ENCODE measurements around the gene ZNF554. TPM values are rescaled to one million over a fixed set of nuclear protein-coding genes. Genes with fewer than 3 reads are reported as not detected.

The ZNF554 gene
- total RNA-seq, 1 donor: 3.5 TPM

DNA sequence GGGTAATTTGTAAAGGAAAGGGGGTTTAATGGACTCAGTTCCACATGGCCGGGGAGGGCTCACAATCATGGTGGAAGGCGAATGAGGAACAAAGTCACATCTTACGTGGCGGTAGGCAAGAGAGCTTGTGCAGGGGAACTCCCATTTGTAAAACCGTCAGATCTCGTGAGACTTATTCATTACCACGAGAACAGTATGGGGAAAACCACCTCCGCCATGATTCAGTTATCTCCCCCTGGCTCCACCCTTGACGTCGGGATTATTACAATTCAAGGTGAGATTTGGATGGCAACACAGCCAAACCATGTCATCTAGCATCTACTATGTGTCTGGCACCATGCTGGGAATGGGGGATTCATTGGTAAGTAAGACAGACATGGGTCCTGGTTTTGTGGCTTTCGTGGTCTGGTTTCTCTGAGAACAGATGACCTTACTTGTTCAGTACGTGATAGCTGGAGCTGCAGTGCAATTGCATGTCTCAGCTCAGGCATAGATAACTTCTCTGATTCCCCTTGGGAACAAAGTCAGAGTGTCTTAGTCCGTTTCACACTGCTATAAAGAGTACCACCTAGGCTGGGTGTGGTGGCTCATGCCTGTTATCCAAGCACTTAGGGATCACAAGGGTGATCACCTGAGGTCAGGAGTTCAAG lies 8.3 kb downstream of the ZNF554 start:
- TF ChIP-seq, protein P1, sequence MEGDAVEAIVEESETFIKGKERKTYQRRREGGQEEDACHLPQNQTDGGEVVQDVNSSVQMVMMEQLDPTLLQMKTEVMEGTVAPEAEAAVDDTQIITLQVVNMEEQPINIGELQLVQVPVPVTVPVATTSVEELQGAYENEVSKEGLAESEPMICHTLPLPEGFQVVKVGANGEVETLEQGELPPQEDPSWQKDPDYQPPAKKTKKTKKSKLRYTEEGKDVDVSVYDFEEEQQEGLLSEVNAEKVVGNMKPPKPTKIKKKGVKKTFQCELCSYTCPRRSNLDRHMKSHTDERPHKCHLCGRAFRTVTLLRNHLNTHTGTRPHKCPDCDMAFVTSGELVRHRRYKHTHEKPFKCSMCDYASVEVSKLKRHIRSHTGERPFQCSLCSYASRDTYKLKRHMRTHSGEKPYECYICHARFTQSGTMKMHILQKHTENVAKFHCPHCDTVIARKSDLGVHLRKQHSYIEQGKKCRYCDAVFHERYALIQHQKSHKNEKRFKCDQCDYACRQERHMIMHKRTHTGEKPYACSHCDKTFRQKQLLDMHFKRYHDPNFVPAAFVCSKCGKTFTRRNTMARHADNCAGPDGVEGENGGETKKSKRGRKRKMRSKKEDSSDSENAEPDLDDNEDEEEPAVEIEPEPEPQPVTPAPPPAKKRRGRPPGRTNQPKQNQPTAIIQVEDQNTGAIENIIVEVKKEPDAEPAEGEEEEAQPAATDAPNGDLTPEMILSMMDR (IDR thresholded peaks at IDR 0.05; ENCODE audit: insufficient read depth, low read depth, low read length): no peak
- DNase-seq (ENCODE audit: low read depth): no peak
- H3K4me3 ChIP-seq (ENCODE audit: low read depth, low read length): no peak overlapping the region

DNA sequence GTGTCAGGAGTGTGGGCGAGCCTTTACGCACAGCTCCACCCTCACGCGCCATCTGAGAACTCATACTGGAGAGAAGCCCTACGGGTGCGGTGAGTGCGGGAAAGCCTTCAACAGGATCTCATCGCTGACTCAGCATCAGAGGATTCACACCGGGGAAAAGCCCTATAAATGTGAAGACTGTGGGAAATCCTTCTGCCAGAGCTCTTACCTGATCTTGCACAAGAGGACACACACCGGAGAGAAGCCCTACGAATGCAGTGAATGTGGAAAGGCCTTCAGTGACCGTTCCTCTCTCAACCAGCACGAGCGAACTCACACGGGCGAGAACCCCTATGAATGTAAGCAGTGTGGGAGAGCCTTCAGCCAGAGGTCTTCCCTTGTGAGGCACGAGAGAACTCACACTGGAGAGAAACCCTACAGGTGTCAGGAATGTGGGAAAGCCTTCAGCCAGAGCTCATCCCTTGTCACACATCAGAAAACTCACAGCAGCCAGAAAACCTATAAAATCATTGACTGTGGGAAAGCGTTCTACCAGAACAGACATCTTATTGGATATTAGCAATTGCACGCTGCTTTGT lies 14.7 kb downstream of the ZNF554 start:
- H3K4me3 ChIP-seq (ENCODE audit: low read depth, low read length): no peak overlapping the region
- DNase-seq (ENCODE audit: low read depth): no peak
- TF ChIP-seq, protein P1 (IDR thresholded peaks at IDR 0.05; ENCODE audit: insufficient read depth, low read depth, low read length): no peak

DNA sequence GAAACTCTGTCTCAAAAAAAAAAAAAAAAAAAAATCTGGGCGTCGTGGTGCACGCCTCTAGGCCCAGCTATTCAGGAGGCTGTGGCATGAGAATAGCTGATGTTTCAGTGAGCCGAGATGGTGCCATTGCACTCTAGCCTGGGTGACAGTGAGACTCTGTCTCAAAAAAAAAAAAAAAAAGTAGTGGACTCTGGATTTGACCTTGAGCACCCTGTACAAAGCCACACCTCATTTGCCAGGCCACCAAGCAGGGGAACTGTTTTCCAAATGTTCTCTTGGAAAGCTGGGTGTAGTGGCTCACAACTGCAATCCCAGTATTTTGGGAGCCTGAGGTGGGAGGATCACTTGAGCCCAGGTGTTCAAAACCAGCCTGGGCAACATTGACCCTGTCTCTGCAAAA lies 17.8 kb downstream of the ZNF554 start:
- no peak for DNase-seq (ENCODE audit: low read depth)
- TF ChIP-seq, protein P1 (IDR thresholded peaks at IDR 0.05; ENCODE audit: insufficient read depth, low read depth, low read length): no peak
- H3K4me3 ChIP-seq (ENCODE audit: low read depth, low read length): no peak overlapping the region

DNA sequence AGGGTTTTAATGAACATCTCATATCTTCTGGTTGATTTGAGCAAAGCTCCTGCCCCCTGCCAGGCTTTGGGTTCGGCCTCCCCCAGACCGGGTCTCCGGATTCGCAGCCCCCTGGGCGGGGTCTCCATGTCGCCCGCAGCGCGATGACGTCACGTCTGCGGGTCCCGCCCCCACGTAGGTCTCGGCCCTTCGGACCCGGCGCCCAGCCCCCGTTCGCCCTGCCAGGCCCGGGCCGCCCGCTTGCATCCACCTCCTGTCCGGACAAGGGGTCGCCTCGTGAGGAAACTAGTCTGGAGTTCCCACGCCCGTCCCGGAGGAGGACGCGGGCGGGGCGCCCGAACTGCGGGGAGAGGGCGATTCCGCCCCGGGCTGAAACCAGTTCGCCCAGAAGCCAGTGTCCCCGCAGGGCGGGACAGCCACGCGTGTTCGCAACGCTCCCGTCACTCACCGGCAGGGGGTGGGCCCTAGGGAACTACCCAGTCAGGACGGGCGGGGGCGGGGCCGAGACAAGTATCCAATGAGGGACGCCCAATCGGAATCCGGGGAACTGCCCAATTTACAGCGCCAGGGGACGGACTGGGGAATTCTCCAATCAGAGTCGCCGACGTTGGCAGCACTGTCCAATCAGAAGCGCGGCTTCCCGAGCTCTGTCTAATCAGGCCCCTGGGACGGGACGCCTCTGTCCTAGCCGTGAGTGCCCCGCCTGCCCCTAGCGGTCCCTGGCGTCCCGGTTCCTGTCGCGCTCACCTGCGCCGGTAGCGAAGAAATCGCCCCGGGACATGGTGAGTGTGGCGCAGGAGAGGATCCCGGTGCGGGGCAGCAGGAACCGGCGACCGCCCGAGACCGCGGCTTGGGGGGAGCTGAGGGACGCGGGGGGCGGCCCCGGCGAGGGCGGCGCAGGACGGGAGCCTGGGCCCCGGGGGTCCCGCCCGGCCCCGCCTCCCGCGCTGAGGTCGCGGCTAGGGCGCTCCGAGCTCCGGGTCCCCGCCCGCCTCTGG lies 21.4 kb downstream of the ZNF554 start, which contains the start of gene ZNF555:
Gene ZNF555 (plus strand): TSS at position 682 of the 998 bp plus-strand sequence. CDS start 98 bp downstream, at position 780.
- peak within 1 kb of the TSS; percentile 80 for H3K4me3 ChIP-seq (ENCODE audit: low read depth, low read length)
- TF ChIP-seq, protein P1 (IDR thresholded peaks at IDR 0.05; ENCODE audit: insufficient read depth, low read depth, low read length): peak; percentile 28
- peak; percentile 100 for DNase-seq (ENCODE audit: low read depth)

DNA sequence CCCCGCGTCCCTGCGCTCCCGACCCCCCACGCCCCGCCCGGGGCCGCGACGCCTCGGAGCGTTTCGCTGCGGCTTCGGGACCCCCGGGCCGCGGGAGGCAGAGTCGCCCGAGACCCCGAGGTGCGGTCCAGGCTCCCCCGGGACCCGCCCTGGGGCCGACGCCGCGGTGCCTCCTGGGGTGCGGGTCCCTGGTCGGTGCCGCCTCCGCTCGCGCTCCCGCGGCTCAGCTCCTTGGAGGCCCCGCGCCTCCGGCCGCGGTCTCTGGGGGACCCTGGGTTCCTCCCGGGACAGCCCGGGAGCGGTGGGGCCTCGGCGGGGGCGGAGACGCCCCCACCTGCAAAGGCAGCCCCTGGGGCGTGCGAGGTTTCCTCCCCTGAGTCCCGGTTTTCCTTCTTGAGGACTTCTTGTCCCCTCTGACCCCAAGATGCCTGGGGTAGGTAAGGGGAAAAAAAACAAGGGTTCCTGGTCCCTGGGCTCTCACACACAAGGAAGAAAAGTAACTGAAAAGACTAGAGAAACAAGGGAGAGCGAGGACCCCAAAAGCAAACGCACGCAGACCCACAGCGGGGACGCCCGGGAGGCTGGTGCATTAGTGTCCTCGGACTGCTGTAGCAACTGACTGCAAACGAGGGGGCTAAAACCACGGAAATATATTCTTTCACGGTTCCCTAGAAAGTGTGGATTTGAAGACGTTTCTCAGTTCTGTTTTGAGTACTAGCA lies 22.3 kb downstream of the ZNF554 start:
- TF ChIP-seq, protein P1 (IDR thresholded peaks at IDR 0.05; ENCODE audit: insufficient read depth, low read depth, low read length): no peak
- H3K4me3 ChIP-seq (ENCODE audit: low read depth, low read length): peak overlapping the region; percentile 80
- DNase-seq (ENCODE audit: low read depth): no peak

DNA sequence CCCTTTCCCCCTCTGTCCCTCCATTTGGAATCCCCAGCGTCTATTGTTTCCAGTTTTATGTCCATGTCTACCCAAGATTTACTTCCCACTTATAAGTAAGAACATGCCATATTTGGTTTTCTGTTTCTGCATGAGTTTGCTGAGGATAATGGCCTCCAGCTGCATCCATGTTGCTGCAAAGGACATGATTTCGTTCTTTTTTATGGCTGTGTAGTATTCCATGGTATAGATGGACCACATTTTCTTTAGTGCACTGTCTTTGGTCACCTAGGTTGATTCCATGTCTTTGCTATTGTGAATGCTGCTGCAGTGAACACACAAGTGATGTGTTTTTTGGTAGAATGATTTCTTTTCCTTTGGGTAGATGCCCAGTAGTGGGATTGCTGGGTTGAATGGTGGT lies 25.4 kb downstream of the ZNF554 start:
- TF ChIP-seq, protein P1 (IDR thresholded peaks at IDR 0.05; ENCODE audit: insufficient read depth, low read depth, low read length): no peak
- no peak for DNase-seq (ENCODE audit: low read depth)
- no peak overlapping the region for H3K4me3 ChIP-seq (ENCODE audit: low read depth, low read length)

Data from fibroblast of villous mesenchyme (primary cell).